NCI-H82 treated with DMSO at 0.1 percent for 48 hours (cell line): Measurements from ENCODE around the gene ARHGAP23.
"Not testable (repeated sequence)": the region's sequence is repeated elsewhere in the genome, so short reads cannot be mapped to it uniquely, and the experiment has no call there.

Experiments used
- DNase-seq: peaks from one replicate; lab custom pipeline; 2025; ENCODE audit not compliant: unreplicated experiment; lab: John Stamatoyannopoulos, UW

ARHGAP23 gene

DNA sequence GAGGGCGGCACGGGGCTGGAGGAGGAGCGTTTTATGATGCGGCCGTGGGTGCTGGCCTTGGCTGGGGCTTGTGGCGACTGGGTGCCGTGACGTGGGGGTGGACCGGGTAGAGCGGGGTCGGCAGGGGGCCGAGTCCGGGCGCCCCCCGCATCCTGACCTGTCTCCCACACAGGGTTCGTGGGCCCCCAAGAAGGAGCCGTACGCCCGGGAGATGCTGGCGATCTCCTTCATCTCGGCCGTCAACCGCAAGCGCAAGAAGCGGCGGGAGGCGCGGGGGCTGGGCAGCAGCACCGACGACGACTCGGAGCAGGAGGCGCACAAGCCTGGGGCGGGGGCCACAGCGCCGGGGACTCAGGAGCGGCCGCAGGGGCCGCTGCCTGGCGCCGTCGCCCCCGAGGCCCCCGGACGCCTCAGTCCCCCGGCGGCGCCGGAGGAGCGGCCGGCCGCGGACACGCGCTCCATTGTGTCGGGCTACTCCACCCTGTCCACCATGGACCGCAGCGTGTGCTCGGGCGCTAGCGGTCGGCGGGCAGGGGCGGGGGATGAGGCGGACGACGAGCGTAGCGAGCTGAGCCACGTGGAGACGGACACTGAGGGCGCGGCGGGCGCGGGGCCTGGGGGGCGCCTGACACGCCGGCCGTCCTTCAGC lies 81.6 kb downstream of the ARHGAP23 start:
- no peak for DNase-seq

DNA sequence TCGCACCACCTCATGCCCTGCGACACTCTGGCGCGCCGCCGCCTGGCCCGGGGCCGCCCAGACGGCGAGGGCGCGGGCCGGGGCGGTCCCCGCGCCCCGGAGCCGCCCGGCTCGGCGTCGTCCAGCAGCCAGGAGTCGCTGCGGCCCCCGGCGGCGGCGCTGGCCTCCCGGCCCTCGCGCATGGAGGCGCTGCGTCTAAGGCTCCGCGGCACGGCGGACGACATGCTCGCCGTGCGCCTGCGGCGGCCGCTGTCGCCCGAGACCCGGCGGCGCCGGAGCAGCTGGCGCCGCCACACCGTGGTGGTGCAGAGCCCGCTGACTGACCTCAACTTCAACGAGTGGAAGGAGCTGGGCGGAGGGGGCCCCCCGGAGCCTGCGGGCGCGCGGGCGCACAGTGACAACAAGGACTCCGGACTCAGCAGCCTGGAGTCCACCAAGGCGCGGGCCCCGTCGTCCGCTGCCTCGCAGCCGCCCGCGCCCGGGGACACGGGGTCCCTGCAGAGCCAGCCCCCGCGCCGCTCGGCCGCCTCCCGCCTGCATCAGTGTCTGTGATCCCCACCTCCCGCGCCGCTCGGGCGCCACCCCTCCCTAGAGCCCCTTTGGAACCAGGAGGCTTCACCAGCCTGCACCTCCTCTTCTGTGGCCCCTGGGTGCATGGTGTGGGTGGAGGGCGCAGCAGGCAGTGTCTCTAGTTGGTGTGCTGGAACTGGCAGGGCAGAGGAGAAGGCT lies 82.3 kb downstream of the ARHGAP23 start:
- DNase-seq = no peak

DNA sequence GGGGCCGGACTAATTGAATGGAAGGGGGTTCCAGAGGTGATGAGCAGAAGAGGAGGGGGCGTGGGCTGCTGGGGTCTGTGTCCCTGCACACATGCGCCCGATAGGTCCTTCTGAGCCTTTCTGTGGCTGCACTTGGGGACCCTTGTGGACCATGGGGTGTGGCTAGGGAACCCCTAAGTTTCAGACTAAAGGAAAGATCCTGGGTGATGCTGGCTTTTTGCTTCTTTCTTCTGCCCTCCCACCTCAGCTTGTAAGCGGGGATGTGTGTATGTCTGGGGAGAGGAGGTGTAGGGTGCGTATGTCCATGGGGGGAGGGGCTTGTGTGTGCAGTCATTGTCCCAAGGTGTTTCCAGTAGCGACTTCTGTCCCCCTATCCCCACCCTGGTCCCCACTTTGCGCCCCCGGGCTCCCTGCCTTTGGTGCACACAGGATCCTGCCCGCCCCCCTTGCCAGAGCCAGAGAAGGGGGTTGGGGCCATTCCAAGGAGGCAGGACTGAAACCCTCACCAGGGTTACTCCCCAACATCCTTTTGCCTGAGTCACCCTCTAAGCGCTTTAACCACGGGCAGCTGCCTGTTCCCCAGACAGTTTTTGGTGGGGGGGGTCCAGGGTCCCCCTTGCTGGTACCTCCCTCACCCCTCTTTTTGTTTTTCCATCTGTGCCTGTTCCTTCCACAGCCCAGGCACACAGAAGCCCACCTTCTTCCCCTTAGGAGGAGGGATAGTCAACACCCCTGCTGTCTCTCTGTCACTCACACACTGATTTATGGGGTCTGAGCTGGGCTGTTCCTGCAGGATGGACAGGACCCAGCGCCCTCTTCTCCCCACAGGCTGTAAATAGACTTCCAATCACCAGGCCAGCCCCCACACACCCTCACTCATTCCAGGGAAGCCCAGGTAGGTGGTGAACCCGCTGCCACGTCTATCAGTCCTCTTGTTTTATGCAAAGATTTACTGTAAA lies 83.2 kb downstream of the ARHGAP23 start:
- DNase-seq = no peak

DNA sequence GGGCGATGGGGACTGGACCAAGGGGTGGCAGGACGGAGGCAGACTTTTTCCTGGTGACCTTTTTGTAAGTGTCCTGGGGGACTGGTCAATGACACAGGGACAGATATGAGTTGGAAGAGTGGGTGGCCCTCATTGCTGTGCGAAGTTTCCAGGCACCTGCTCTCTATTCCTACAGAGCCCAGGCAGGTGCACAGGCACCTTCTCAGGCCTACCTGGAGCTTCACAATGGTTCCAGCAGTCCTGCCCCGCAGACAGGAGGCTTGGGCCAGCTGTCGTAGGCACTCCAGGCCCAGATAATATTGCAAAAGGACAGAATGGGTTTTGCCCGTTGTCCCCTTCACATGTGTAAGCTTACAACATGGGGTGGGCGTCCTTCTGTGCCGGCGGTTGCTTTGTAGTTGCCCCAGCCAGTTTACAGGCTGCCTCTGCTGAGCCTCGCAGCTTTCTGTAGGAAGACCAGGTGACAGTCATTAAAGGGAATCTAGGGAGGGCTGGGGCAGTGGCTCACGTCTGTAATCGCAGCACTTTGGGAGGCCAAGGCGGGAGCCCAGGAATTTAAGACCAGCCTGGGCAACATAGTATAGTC lies 84.3 kb downstream of the ARHGAP23 start:
- no peak for DNase-seq

DNA sequence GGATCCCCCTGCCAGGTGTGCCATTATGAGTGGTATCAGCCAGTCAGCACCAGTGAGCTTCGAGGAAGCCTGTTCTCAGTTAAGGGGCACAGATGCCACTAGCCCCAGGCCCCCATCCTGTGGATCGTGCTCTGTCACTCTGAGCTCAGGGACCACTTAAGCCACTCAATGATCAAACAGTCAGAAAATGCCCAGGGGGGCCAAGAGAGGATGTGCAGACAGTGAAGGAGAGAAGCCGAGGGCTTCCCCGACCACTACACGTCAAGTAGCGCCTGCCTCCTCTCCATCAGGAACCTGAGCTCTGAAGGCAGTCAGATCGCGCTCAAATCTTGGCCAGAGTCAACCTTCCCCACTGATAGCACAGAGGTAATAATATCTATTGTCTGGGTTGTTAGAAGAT lies 98.3 kb downstream of the ARHGAP23 start:
- not testable (repeated sequence) for DNase-seq

DNA sequence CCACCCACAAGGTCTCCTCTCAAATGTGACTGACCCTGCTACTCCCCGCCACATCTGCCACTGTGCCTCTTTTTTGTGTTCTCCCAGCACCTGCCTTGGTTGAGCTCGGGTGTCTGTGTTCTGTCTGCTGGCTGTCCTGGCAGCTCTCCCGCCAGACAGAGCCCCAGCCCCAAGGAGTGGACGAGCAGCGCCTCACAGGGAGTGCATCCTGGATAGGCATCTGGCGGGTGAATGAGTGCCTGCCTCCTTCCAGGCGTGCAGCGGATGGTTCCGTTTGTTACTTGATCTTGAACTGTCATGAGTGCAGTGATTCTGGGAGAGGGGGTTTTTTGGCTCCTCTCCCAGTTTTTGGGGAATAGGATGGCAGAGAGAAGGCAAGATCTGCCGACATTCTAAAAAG lies 99.9 kb downstream of the ARHGAP23 start:
- DNase-seq = not testable (repeated sequence)

DNA sequence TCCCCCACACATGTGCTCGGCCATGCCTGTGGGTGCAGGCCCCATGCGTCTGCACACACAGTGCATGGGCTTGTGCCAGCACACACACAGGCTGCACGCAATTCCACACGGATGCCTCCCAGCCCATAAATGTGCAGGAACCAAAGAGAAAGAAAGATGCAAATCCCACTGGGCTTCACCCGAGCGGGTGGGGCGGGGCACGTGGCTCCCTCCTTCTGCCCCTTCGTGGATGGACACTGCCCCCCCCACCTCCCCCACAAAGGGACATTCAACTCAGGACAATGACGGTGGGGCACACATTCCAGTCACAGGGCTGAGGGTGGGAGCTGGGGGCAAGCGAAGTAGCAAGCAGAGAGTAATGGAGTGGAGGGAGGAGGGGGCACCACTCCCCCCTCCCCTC lies 102.6 kb downstream of the ARHGAP23 start:
- DNase-seq = not testable (repeated sequence)

DNA sequence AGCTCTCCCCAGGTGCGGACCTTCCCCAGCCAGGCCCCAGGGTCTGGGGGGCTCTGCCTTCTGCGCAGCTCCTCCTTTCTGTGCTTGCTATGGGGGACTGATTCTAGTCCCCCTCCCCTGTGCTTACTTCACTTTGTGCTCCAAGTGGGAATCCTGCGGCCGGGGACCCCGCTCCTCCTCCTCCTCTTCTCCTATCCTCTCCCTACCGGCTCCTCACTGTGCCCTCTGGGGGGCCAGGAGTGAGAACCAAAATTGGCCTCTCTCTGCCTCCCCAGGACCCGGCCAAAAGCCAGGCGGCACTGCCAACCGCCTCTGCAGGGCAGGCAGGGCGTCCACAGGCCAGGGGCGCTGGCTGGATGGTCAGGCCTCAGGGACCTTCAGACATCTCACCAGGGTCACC lies 103.5 kb downstream of the ARHGAP23 start:
- not testable (repeated sequence) for DNase-seq

DNA sequence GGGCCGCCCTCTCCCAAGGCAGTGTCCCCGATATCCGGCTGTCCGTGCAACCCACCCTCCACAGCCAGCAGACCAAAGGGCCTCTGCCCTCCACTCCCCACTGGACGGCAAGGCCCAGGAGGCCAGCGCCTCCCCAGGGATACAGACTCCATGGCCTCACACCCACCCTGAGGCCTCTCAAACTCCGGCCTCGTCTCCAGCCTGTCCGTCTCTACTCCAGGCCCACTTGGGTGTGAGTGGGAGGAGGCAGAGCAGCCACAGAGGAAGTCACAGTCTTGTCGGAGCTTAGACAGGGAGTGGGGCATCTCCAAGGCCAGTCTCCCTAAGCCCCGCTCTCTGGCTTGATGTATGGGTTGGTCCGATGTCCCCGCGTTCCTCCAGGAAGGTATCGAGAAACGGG lies 104.2 kb downstream of the ARHGAP23 start:
- DNase-seq = no peak

DNA sequence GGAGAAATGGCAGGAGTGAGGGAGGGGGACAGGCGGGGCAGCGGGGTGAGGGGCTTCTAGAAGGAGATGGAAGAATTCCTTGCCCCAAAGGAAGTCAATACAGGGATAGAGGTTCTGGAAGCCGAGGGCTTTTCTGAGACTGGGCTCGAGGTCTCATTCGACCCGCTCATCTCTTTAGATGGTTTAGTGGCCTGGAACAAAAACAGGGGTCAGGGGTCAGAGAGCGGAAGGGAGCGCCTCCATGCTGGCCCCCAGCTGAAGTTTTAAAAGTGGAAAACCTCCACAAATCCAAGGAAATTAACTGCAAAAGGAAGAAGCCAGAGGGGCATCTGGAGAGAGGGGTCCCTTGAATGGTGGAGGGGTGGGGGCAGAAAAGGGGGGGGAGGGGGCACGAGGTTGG lies 105.0 kb downstream of the ARHGAP23 start:
- DNase-seq = no peak

DNA sequence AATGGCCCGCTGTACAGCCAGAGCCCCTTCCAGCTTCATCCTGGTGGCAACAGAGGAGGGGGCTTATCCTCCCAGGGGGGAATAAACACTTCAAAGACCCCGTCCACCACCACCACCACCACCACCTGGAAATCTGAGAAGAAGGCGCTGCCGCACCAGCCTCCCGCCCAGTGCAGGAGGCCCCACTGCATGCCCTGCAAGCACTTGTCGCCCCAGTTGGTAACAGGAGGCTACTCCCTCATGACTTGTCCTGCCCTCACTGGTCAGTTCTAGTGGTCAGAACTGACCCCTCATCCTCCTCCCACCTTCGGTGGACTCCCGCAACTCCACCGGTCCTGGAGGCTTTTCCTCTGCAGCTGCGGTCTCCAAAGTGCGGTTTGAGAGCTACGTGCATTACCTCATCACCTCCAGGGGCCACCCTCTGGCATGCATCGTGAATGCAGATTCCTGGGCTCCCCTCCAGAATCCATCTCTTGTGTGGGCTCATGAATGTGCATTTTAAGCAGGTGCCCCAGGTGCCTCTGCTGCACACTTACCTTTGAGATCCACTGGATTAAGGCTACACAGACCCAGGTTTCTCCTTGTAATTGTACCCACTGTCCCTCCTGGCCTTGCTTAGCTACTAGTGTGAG lies 105.7 kb downstream of the ARHGAP23 start:
- no peak for DNase-seq

DNA sequence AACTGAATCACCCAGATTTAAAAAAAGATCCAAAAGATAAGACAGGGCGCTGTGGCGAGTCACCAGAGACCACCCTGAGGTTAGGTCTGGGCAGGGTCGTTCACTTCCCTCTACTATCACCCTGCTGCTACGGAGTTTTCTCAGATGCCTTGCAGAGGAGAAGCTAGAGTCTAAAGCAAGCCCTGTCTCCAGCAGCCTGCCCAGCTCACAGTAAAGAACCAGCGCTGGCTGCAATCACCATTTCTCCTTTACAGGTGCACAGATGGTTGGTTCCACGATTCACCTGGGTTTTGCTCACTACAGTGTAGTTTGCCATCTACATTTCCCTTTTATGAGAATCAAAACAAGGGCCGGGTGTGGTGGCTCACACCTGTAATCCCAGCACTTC lies 106.2 kb downstream of the ARHGAP23 start:
- no peak for DNase-seq

DNA sequence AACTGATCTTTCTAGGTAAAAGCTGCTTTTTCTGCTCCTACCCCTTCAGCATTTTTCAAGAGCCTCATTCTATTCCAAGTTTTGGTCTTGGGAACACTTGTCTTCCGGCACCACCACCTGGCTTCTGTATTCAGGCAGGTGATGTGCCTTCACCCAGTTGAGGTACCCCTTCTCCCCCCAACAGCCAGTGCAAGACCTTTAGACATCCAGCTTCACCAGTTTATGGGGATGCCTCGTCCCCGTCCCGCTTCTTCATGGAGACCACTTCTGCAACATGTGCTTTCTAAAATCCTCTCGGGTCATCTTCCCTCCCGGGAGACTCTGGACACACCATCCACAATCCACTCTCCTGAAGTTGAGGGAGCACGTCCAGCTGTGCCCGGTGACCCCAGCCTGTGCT lies 107.6 kb downstream of the ARHGAP23 start:
- no peak for DNase-seq

DNA sequence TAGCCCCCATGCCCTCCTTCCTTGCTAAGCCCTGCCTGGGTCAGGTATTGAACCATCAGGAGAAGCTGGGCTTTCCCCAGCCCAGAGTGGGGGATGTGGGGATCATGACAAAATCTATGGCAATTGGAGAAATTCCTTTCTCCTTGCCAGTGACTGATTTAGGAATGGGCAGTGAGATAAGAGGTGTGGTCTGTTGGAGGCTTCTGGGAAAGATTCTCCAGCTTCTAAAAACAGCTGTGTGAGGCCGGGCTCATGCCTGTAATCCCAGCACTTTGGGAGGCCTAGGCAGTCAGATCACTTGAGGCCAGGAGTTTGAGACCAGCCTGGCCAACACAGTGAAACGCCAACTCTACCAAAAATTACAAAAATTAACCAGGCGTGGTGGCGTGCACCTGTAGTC lies 108.4 kb downstream of the ARHGAP23 start:
- DNase-seq = no peak

DNA sequence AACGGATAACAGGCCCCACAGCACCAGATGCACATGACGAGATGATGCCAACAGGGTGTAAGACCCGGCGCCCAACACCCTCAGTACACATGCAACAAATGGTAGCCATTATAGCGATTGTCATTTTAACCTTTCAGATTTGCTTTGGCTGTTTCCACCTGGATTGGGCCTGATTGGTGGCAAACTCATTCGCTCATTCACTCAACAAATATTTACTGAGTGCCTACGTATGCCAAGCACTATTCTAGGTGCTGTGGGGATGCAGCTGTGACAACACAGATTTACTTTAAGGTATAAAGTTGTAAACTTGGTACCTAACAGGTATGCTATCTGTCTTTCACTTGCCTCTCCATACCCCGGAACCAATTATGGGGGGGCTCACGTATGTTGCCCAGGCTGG lies 110.6 kb downstream of the ARHGAP23 start:
- no peak for DNase-seq

DNA sequence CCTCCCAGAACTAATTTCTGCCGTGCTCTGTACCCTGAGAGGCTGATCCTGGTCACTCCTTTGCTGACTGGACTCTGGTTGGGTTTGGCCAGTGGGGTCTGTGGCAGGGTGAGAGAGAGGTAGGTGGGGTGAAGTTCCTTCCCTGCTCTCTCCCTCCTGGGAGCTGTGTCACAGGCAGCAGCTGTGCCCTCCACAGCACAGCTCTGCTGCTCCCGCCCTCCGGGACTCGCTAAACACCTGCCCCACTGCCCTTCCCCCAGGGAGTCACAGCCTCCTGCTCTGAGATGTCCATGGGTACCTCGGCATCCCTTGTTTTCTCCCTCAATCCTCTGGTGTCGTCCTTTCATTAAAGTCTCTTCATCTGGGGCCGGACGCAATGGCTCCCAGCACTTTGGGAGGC lies 111.1 kb downstream of the ARHGAP23 start:
- DNase-seq = no peak

DNA sequence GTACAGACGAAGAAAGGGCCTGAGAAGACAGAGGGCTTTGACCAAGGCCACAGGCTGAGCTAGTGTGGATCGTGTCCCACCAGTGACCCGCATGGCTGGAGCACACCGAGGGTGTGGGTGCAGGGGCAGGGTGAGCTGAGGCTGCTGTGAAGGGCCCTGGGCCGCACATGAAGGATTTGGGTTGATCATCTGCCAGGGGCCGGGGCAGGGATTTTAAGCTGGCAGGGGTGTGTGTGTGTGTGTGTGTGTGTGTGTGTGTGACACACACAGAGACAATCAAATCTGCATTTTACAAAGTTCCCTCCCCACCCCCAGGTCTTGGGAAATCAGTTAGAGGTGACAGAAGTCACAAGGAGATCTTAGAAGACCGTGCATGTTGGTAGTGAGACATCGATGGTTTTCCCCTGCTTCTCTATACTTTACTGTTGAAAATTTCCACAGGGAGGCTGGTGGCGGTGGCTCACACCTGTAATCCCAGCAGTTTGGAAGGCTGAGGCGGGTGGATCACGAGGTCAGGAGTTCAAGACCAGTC lies 112.3 kb downstream of the ARHGAP23 start:
- no peak for DNase-seq

DNA sequence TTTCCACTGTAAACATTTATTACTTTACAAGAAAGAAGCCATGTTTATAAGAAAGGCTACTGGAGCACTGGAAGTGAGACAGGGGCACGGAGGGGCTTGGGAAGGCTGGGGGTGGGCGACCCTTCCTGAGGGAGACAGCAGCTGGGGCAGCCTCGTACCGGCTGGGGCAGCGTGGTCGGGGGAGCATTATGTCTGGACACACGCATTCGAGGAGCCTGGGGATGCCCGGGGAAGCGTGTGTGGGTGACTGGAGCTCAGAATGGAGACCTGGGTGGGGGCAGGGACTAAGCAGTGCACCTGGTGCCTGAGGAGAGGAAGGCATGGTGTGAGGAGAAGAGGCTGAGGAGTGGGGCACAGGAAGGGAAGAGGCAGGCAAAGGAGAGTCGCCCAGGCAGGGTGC lies 113.0 kb downstream of the ARHGAP23 start:
- no peak for DNase-seq

DNA sequence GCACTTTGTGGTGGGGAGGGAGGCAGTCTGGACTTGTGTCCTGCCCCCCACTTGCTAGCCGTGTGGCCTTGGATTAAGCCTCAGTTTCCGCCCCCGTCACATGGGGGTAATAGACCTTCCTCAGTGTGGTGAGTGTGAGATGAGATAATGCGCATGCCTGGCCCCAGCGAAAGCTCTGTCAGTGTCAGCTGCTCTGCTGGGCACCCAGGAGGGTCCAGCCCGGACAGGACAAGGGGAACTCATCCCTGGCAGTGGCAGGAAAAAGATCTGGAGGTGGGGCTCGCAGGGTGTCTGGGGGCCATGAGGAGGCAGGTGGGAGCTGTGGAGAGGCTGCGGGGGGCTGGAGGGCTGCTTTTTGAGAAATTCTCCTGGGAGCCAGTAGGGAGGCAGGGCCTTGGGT lies 114.0 kb downstream of the ARHGAP23 start:
- no peak for DNase-seq

DNA sequence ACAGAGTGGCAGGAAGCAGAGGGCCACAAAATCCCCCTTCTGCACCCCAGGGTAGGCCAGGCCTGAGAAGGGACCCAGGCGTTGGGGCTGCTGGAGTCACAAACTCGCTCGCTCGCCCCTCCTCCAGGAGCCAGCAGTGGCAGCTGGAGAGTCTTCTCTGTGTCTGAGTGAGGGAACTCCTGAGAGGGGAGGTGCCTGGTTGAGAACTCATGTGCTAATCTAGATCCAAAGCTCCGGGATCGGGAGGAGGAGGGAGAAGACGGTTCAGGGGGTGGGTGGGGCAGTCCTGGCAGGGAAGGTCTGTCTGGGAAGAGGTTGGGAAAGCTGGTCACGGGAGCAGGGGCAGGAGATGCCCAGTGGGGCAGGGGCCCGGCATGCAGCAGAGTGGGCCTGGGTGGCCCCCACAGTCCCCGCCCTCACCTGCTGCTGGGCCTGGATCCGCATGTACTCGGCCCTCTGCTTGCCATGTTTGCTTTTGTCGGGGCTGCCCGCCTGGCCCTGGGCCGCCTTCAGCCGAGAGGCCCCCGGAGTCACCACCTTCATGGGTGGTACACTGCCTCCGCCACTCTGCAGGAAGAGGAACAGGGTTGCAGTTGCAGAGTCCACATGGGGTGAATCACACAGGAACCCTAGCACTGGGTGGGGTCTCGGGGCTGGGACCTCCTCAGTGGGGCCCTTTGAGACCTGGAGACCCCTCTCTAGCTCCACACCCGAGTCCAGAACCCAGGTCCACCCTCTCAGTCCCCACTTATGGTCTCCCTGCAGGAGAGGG lies 115.3 kb downstream of the ARHGAP23 start:
- DNase-seq = peak; percentile 37
